Panc1 (cell line): Measurements from ENCODE around the gene HES7. TPM values are rescaled to one million over a fixed set of nuclear protein-coding genes. Genes with fewer than 3 reads are reported as not detected.

Source experiments
- ATAC-seq: fragments of 200-7000 bp; cut with Tn5 transposase; 2 replicates; pipeline ENCODE4 v1.9.1; 2020; ENCODE audit warnings: mild to moderate bottlenecking, moderate library complexity
- BruUV-seq: library from RNA; stranded (reverse); fragments of 400-500 nt; replicated peaks from 2 replicates; lab custom pipeline; 2021; lab: Mats Ljungman, UMichigan
- CTCF ChIA-PET: fragments of 300-600 bp; sonication (Branson Sonifier 250); formaldehyde crosslinking; loops from one replicate; lab custom pipeline; 2022; ENCODE audit warnings: antibody characterized with exemption; lab: Charles Lee
- POLR2A ChIA-PET: fragments of 300-600 bp; sonication (Branson Sonifier 250); formaldehyde crosslinking; loops from one replicate; lab custom pipeline; 2022; ENCODE audit warnings: antibody characterized with exemption; lab: Charles Lee
- DNase-seq: peaks from one replicate; pipeline ENCODE4 v3.0.0-alpha.2; 2010; ENCODE audit warnings: low read depth, low spot score
- H3K27ac ChIP-seq: 2 replicates; pipeline ENCODE4 v1.5.1; 2011; ENCODE audit warnings: mild to moderate bottlenecking, low read length, inconsistent platforms
- H3K27me3 ChIP-seq: fragments of 200-500 bp; sonication (Bioruptor generic); 2 replicates; pipeline ENCODE4 v1.6.0; 2014; ENCODE audit warnings: low read length, inconsistent platforms; ENCODE audit not compliant: control insufficient read depth, insufficient read depth
- H3K36me3 ChIP-seq: fragments of 200-500 bp; sonication (Bioruptor generic); 2 replicates; pipeline ENCODE4 v1.5.1; 2014; ENCODE audit warnings: inconsistent platforms, mild to moderate bottlenecking, low read length, moderate library complexity; ENCODE audit not compliant: control insufficient read depth, insufficient read depth
- H3K4me1 ChIP-seq: 2 replicates; pipeline ENCODE4 v1.5.1; 2011; ENCODE audit warnings: inconsistent platforms, mild to moderate bottlenecking, low read length, moderate library complexity; ENCODE audit not compliant: control insufficient read depth, insufficient read depth
- H3K4me3 ChIP-seq, 2 experiments: 2 replicates each; pipeline ENCODE4 v1.5.1; 2011 to 2012; ENCODE audit warnings: low read depth in 2 of 2, low read length in 2 of 2, mild to moderate bottlenecking in 2 of 2, inconsistent platforms in 1 of 2, moderate library complexity in 1 of 2
- H3K9me3 ChIP-seq: fragments of 200-500 bp; sonication (Bioruptor generic); 2 replicates; pipeline ENCODE4 v1.5.1; 2014; ENCODE audit warnings: low read depth, mild to moderate bottlenecking, inconsistent platforms, low read length, moderate library complexity; ENCODE audit not compliant: control insufficient read depth, insufficient read depth
- POLR2AphosphoS5 ChIP-seq: IDR thresholded peaks from 2 replicates; pipeline ENCODE4 v1.6.1; 2012; ENCODE audit warnings: mild to moderate bottlenecking, low read depth, low read length, moderate library complexity
- SIN3A ChIP-seq: IDR thresholded peaks from 2 replicates; pipeline ENCODE4 v1.6.1; 2012; ENCODE audit warnings: low read depth, mild to moderate bottlenecking, low read length, moderate library complexity, borderline replicate concordance; ENCODE audit not compliant: insufficient read depth
- TCF7L2 ChIP-seq: IDR thresholded peaks from 2 replicates; pipeline ENCODE4 v1.6.1; 2011; ENCODE audit warnings: mild to moderate bottlenecking, low read depth, low read length, inconsistent platforms
- in situ Hi-C: cut with HindIII; loops from 2 replicates; pipeline ENCODE4 v1.10.0; 2016; ENCODE audit warnings: low sequenced_read_pairs, low pct_unique_long_range_greater_than_20kb
- intact Hi-C: fragments of 100-400 bp; cut with micrococcal nuclease; formaldehyde crosslinking; loops from one replicate; pipeline ENCODE4 v1.10.0; 2022; ENCODE audit not compliant: unreplicated experiment
- total RNA-seq: library from RNA; stranded (reverse); gene quantifications from one replicate; pipeline ENCODE4 v1.2.1, GENCODE V29; 2021; ENCODE audit not compliant: unreplicated experiment
- TF ChIP-seq, protein P1 (sequence below), 2 experiments: IDR thresholded peaks; 2 replicates each; pipeline ENCODE4 v1.6.1; 2011 to 2012; ENCODE audit warnings: low read depth in 2 of 2, control low read depth in 1 of 2, low read length in 1 of 2, mild to moderate bottlenecking in 1 of 2, moderate library complexity in 1 of 2; ENCODE audit not compliant: insufficient read depth in 1 of 2
- TF ChIP-seq, protein P2 (sequence below): fragments of 450-650 bp; IDR thresholded peaks from 2 replicates; pipeline ENCODE4 v1.5.1; 2017; ENCODE audit warnings: mild to moderate bottlenecking

HES7 gene
- total RNA-seq, 1 experiment from 2014 or later = 4.0 TPM

DNA sequence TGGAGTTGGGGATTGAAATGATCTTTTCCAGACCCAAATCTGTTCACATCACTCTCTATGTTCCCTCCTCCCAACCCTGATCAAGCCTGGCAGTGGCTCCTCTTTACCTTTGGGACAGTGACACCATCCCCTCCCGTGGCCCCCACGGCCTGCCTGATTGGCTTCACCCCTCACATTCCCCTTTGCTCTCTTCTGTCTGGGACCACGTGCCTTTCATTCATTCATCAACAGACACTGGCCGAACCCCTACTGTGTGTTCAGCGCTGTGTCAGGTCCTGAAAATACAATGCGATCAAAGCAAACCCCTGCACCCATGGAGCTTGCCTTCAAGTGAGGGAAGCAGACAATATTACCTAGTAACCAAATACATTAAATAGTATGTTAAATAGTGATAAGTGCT lies 34.2 kb downstream of the HES7 start:
- no peaks in the 10 kb centered on the region for H3K4me1 ChIP-seq
- DNase-seq = no peak
- intact Hi-C loops (no loop called here), in situ Hi-C loops (no loop called here)
- H3K9me3 ChIP-seq = no peaks in the 10 kb centered on the region
- no TSS peak for BruUV-seq
- H3K36me3 ChIP-seq = no peaks in the 10 kb centered on the region
- ATAC-seq = no peak
- no peak overlapping the region for H3K27ac ChIP-seq
- no peaks in the 10 kb centered on the region; the same call in 1 of the 2 replicates for H3K27me3 ChIP-seq
- ChIA-PET CTCF (interaction anchor here (0.5 kb wide), 1 partner anchor 60 kb away, joined by 3 read pairs; no protein-coding TSS in a partner anchor), POLR2A (no interaction called here)
- TF ChIP-seq, protein P1, sequence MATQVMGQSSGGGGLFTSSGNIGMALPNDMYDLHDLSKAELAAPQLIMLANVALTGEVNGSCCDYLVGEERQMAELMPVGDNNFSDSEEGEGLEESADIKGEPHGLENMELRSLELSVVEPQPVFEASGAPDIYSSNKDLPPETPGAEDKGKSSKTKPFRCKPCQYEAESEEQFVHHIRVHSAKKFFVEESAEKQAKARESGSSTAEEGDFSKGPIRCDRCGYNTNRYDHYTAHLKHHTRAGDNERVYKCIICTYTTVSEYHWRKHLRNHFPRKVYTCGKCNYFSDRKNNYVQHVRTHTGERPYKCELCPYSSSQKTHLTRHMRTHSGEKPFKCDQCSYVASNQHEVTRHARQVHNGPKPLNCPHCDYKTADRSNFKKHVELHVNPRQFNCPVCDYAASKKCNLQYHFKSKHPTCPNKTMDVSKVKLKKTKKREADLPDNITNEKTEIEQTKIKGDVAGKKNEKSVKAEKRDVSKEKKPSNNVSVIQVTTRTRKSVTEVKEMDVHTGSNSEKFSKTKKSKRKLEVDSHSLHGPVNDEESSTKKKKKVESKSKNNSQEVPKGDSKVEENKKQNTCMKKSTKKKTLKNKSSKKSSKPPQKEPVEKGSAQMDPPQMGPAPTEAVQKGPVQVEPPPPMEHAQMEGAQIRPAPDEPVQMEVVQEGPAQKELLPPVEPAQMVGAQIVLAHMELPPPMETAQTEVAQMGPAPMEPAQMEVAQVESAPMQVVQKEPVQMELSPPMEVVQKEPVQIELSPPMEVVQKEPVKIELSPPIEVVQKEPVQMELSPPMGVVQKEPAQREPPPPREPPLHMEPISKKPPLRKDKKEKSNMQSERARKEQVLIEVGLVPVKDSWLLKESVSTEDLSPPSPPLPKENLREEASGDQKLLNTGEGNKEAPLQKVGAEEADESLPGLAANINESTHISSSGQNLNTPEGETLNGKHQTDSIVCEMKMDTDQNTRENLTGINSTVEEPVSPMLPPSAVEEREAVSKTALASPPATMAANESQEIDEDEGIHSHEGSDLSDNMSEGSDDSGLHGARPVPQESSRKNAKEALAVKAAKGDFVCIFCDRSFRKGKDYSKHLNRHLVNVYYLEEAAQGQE (IDR thresholded peaks at IDR 0.05; ENCODE audit: insufficient read depth in 1 of 2, low read depth in 2 of 2, low read length in 1 of 2) = no peak
- TF ChIP-seq TCF7L2 = no peak
- TF ChIP-seq, protein P2, sequence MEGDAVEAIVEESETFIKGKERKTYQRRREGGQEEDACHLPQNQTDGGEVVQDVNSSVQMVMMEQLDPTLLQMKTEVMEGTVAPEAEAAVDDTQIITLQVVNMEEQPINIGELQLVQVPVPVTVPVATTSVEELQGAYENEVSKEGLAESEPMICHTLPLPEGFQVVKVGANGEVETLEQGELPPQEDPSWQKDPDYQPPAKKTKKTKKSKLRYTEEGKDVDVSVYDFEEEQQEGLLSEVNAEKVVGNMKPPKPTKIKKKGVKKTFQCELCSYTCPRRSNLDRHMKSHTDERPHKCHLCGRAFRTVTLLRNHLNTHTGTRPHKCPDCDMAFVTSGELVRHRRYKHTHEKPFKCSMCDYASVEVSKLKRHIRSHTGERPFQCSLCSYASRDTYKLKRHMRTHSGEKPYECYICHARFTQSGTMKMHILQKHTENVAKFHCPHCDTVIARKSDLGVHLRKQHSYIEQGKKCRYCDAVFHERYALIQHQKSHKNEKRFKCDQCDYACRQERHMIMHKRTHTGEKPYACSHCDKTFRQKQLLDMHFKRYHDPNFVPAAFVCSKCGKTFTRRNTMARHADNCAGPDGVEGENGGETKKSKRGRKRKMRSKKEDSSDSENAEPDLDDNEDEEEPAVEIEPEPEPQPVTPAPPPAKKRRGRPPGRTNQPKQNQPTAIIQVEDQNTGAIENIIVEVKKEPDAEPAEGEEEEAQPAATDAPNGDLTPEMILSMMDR = no peak
- H3K4me3 ChIP-seq = no peak overlapping the region

DNA sequence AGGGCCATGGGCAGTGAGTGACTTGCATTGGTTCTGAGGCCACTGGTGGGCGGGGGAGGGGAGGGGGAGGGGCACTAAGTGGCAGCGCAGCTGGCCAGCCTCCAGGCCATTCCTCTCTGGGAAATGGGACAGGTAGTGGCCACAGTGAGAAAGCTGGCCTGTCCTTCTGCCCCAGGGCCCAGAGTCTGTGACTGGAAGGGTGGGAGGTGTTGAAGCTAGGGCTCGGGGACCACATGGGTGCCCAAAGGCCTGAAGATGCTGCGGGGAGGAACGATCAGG lies 36.0 kb downstream of the HES7 start:
- ChIA-PET CTCF (no interaction called here), POLR2A (interaction anchor here (0.7 kb wide), 2 partner anchors 21 to 85 kb away, joined by 10 to 13 read pairs; no protein-coding TSS in a partner anchor)
- BruUV-seq = no TSS peak
- Histone ChIP-seq H3K4me3 (no peak overlapping the region), H3K9me3 (no peaks in the 10 kb centered on the region), H3K27me3 (no peaks in the 10 kb centered on the region; the same call in 1 of the 2 replicates), H3K36me3 (no peaks in the 10 kb centered on the region), H3K27ac (no peak overlapping the region), H3K4me1 (no peaks in the 10 kb centered on the region)
- in situ Hi-C loops = no loop called here
- TF ChIP-seq, protein P1 (IDR thresholded peaks at IDR 0.05; ENCODE audit: insufficient read depth in 1 of 2, low read depth in 2 of 2, low read length in 1 of 2) = no peak
- no peak for TF ChIP-seq SIN3A
- TF ChIP-seq POLR2AphosphoS5 = no peak
- TF ChIP-seq, protein P2 = no peak
- TF ChIP-seq TCF7L2 = no peak
- DNase-seq (no peak), ATAC-seq (no peak)
- intact Hi-C loops = no loop called here
